GM19240 (cell line): ENCODE measurements around the gene TAF15.
A peak's percentile ranks its signal among the peaks of the same experiment; 100 is the strongest.

Experiments
- DNase-seq: peaks from one replicate; pipeline ENCODE4 v3.0.0; 2011; ENCODE audit warnings: low spot score; ENCODE audit not compliant: insufficient read length

TAF15 gene

GRCh38 chr17:35808962-35809854 lies at the start of gene TAF15:
Gene TAF15 (plus strand): TSS chr17:35809484. CDS start chr17:35809570, 86 bp downstream.
- DNase-seq, result peak; percentile 79

DNA sequence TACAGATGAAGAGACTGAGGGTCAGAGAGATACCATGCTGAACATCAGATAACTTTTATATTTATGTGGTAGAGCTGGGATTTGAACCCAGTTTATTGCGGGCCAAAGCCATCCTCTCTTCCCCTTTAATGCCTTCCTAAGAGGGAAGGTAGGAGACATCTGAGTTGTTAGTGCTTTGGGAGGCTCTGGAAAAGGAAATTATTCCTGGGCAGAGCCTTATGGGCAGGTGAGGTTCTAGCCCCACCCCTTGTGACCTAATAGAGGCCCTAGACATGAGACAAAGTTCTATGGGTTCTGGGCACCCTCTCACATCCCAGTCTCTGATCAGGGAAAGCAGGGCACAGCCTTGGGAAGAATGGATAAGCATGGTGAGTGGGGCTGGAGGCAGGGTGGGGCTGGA lies 48.7 kb upstream of the TAF15 start, which contains the start of gene C17orf50:
C17orf50 (plus strand) TSS at position 301 of the 400 bp plus-strand sequence; CDS start at position 356, 55 bp downstream.
- DNase-seq, result no peak

GRCh38 chr17:35761601-35762000 lies 47.7 kb upstream of the TAF15 start:
- DNase-seq, result no peak

DNA sequence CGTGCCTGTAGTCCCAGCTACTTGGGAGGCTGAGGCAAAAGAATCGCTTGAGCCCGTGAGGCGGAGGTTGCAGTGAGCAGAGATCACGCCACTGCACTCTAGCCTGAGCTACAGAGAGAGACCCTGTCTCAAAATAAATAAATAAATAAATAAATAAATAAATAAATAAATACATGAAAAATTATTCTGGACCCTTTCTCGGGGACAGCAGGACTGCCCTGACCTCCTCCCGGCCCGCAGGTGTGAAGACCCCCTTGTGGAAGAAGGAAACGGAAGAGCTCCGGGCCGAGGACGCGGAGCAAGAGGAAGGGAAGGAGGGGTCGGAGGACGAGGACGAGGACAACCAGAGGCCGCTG lies 45.5 kb upstream of the TAF15 start:
- DNase-seq, result no peak

DNA sequence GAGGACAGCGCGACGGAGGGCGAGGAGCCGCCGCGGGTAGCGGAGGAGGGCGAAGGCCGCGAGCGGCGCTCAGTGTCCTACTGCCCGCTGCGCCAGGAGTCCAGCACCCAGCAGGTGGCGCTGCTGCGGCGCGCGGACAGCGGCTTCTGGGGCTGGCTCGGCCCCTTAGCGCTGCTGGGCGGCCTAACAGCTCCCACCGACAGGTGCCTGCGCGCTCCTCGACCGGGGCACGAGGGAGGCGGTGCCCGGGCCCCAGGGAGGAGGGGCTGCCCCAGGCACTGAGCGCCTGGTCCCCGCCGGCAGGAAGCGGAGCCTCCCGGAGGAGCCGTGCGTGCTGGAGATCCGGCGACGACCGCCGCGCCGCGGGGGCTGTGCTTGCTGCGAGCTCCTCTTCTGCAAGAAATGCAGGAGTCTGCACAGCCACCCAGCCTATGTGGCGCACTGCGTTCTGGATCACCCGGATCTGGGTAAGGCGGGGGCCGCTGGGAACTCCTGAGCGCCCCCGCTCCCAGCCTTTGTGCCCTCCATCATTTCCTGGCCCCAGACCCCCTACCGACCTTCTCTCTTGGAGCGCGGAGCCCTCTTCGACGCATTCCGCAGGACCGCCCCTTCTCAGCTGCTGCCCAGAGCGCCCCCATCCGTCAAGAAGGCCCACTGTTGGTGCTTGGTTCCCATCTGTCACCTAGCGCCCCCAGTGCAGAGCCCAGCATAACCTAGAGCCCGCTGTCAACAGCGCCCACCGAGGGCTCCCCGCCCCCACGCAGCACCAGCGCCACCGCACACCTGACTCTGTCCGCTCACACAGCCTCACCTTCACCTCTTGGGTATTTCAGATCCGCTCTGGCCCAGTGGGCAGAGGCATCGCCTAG lies 44.9 kb upstream of the TAF15 start:
- peak; percentile 97 for DNase-seq

GRCh38 chr17:35765086-35765710 lies 44.1 kb upstream of the TAF15 start:
- DNase-seq, result no peak

DNA sequence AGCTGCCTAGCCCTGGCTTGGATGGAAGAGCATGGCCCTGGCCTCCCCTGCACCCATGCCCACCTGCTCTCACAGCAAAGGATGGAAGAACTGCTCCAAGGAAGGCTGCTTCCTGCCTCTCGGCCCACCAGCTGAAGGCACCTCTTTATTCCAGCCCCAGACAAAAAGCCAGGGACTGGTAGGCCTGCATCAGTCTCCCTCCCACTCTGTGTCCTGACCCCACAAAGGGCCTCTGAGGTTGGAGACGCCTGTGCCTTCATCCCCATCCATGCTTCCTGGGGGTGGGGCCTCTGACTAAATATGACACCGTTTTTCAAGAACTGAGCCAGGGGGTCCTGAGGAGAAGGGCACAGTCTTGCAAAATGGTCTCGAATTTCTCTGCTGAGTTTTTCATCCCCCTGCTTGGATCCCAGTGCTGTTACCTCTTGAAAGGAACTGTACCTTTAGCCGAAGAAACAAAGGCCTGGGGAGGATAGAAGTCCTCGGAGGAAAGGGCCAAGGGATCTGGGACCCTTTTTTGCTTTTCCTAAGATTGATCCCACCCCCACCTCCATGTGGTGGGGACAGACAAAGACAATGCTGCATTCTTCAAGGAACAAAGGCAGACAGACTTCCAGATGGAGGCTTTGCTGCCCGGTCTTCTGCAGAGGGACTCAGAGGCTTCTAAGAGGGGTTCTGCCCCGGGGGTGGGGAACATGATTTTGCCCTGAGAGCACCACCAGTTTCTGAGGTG lies 43.4 kb upstream of the TAF15 start:
- no peak for DNase-seq

- DNase-seq, result no peak
Measured at GRCh38 chr17:35766489-35766877, 42.8 kb upstream of the TAF15 start.

GRCh38 chr17:35766903-35767510 lies 42.3 kb upstream of the TAF15 start:
- no peak for DNase-seq

- no peak for DNase-seq
Measured at GRCh38 chr17:35768797-35769196, 40.5 kb upstream of the TAF15 start.

GRCh38 chr17:35769895-35770486 lies 39.3 kb upstream of the TAF15 start:
- no peak for DNase-seq

DNA sequence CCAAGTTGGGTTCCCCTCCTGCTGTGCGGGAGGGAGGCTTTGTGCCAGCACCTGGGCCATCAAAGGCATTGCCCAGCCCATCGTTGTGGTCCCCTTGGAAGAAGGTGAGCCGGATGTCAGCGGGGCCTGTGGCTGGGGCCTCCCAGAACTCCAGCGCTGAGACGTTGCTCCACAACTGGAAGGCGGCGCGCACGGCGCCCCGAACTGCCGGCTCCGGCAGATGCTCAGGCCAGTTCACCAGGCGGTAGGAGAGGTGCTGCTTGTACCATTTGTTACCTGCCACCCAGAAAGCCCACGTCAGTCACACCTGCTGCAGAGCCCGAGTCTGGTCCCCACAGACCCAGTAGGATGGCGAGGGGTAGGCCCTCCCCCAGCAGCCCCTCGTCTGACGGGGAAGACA lies 36.2 kb upstream of the TAF15 start:
- DNase-seq, result no peak

DNA sequence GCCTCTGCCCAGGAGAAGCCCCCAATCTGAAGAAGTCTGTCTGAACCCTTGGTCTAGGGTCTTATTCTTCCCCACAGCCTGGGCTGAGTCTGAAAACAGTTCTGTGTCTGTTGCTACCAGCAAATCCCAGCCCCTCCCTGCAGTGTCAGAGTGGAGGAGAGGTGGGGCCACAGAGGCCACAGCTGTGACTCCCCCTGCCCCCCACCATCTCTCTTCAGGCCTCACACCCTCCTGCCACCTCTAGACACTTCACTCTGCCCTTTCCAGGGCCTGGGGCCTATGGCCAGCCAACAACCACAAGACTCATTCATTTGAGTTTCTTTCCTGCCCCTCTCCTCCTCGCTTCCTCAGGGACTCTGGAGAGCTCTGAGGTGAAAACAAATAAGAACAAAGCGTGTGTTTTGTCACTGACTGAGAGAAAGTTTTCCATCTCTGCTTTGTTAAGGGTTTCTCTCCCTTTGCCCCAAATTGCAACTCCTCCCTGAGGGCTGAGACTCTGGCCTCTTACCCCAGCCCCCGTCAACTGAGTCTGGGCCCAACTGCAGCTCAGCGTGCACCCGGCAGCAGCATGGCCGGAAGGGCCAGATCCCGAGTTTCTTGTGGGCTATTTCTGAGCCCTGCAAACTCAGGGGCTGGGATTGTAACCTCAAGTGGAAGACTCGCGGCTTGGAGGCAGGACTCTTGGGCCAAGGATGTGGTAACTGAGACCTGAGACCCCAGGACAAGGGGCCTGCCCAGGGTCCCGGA lies 35.4 kb upstream of the TAF15 start:
- DNase-seq, result no peak

DNA sequence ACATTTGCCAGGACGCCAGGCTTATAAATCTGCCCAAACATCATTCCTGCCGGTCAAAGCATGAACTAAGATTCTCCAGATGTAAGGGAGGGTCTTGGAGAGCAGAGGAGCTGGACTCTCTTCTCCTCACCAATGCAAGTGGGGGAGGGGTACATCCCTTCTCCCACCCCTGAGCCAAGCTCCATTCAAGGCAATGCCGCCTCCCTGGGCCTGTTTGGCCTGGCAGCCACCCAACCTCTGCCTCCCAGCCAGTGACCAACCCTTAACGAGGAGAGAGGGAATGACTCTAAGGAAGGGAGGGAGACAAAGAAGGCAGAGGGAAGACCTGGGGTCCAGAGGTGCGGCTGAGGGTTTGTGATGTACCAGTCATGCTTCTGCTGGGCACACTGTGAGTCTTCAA lies 34.8 kb upstream of the TAF15 start:
- DNase-seq, result no peak

- DNase-seq, result no peak
Measured at GRCh38 chr17:35775039-35775438, 34.2 kb upstream of the TAF15 start.

DNA sequence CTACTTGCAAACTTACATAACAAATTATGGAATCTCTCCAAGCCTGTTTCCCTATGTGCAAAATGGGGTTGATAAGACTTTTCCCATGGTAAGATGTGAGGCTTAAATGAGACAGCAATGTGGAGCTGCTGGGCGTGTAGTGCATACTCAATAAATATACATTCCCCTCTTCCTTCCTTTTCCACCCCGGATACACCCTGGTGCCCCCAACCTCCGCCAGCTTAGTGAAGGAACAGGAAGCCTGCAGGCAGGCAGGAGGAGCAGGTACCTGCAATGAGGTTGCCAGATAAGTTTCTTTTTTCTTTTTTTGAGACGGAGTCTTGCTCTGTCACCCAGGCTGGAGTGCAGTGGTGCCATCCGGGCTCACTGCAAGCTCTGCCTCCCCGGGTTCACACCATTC lies 33.7 kb upstream of the TAF15 start:
- no peak for DNase-seq

GRCh38 chr17:35778641-35779196 lies 30.6 kb upstream of the TAF15 start:
- no peak for DNase-seq

- no peak for DNase-seq
Measured at GRCh38 chr17:35780950-35781349, 28.3 kb upstream of the TAF15 start.

DNA sequence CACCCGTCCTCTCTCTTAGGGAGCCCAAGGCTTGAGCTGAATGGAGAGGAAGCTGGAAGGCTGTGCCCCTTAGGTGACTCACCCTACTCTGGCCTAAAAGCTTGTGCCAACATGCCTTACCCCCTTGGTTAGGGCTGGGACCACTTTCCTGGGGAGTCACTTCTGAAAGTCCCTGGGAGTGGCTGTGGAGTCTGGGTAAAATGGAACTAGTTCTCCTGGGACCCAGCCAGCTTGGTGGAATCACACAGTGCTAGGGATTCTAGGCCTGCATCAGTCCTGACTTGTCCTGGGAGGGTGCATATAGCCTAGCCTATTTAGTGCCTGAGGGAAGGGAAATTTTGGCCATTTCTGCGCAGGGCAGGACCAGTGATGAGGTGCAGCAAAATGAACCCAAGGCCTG lies 24.4 kb upstream of the TAF15 start:
- no peak for DNase-seq
